Stimulated activated CD8-positive, alpha-beta memory T cell treated with anti-CD3 and anti-CD28 coated beads, Interleukin-15, amount 100 ng/mL, for 48 hours (primary cell): Measurements from ENCODE around the gene DYNLT1.
"Not testable (repeated sequence)": the region's sequence is repeated elsewhere in the genome, so short reads cannot be mapped to it uniquely, and the experiment has no call there.

ENCODE experiments used
- DNase-seq, 2 donors: peaks; one replicate each; pipeline ENCODE4 v3.0.0-alpha.2; 2020; ENCODE audit warnings: low read depth in 2 of 2

The DYNLT1 gene

GRCh38 chr6:158644231-158645063, at the start of gene DYNLT1:
Gene DYNLT1, minus strand, starts transcription at chr6:158644743. Its CDS starts 35 bp downstream, at chr6:158644708.
- peak; percentile 90 for DNase-seq

- DNase-seq = no peak
These were observed 44.3 kb upstream of the DYNLT1 start for GRCh38 chr6:158688860-158689259.

- no peak for DNase-seq
These were observed 43.0 kb upstream of the DYNLT1 start for GRCh38 chr6:158687506-158687905.

GRCh38 chr6:158686791-158687381, 42.3 kb upstream of the DYNLT1 start:
- no peak for DNase-seq

- no peak for DNase-seq
These were observed 41.8 kb upstream of the DYNLT1 start for GRCh38 chr6:158686311-158686710.

- DNase-seq = no peak
These were observed 40.3 kb upstream of the DYNLT1 start for GRCh38 chr6:158684745-158685324.

GRCh38 chr6:158684311-158684710, 39.8 kb upstream of the DYNLT1 start:
- DNase-seq = no peak

- DNase-seq = no peak
These were observed 35.9 kb upstream of the DYNLT1 start for GRCh38 chr6:158680481-158680880.

- no peak for DNase-seq
These were observed 35.5 kb upstream of the DYNLT1 start for GRCh38 chr6:158680015-158680414.

GRCh38 chr6:158677906-158678578, 33.5 kb upstream of the DYNLT1 start:
- no peak for DNase-seq

GRCh38 chr6:158677094-158677493, 32.6 kb upstream of the DYNLT1 start:
- DNase-seq = not testable (repeated sequence)

- no peak for DNase-seq
These were observed 30.0 kb upstream of the DYNLT1 start for GRCh38 chr6:158674342-158675131.

- no peak for DNase-seq
These were observed 28.2 kb upstream of the DYNLT1 start for GRCh38 chr6:158672726-158673125.

- DNase-seq = not testable (repeated sequence)
These were observed 27.6 kb upstream of the DYNLT1 start for GRCh38 chr6:158672119-158672518.

- no peak for DNase-seq
These were observed 24.8 kb upstream of the DYNLT1 start for GRCh38 chr6:158669145-158670035.

GRCh38 chr6:158668707-158669103, 24.2 kb upstream of the DYNLT1 start:
- no peak for DNase-seq

GRCh38 chr6:158667360-158667981, 22.9 kb upstream of the DYNLT1 start:
- DNase-seq = no peak

- no peak for DNase-seq
These were observed 22.3 kb upstream of the DYNLT1 start for GRCh38 chr6:158666628-158667359.

GRCh38 chr6:158665332-158665731, 20.8 kb upstream of the DYNLT1 start:
- DNase-seq = no peak
